H1 (cell line): ENCODE measurements around the gene KPRP. TPM values are rescaled to one million over a fixed set of nuclear protein-coding genes. Genes with fewer than 3 reads are reported as not detected.

Source experiments
- CTCF ChIA-PET: fragments of 300-600 bp; sonication (Branson Sonifier 250); formaldehyde crosslinking; loops from one replicate; lab custom pipeline; 2021; ENCODE audit not compliant: partially characterized antibody; lab: Charles Lee
- POLR2A ChIA-PET: fragments of 300-600 bp; sonication (Branson Sonifier 250); formaldehyde crosslinking; loops from one replicate; lab custom pipeline; 2021; ENCODE audit warnings: inconsistent platforms; ENCODE audit not compliant: partially characterized antibody; lab: Charles Lee
- DNase-seq, 2 experiments: peaks; one replicate each; pipeline versions ENCODE4 v3.0.0 to v3.0.0-alpha.2; 2010 to 2022; ENCODE audit warnings: low spot score in 2 of 2, low read depth in 1 of 2, mixed read lengths in 1 of 2
- FAIRE-seq: peaks from 2 replicates; lab custom pipeline; 2011; peaks lifted over from hg19 to GRCh38; lab: Jason Lieb, UNC
- H2AFZ ChIP-seq: 2 replicates; pipeline ENCODE4 v1.8.1; 2012; ENCODE audit warnings: low read length, inconsistent platforms
- H2AK5ac ChIP-seq: 2 replicates; pipeline ENCODE4 v1.6.1; 2013; ENCODE audit warnings: low read depth, low read length
- H2BK120ac ChIP-seq: replicated peaks from 2 replicates; pipeline ENCODE3; 2013; ENCODE audit warnings: low read depth, low read length, inconsistent platforms
- H2BK12ac ChIP-seq: 2 replicates; pipeline ENCODE4 v1.6.1; 2013; ENCODE audit warnings: low read depth, low read length
- H2BK15ac ChIP-seq: 2 replicates; pipeline ENCODE4 v1.6.1; 2013; ENCODE audit warnings: low read length
- H2BK20ac ChIP-seq: 2 replicates; pipeline ENCODE4 v1.6.1; 2013; ENCODE audit warnings: low read length
- H2BK5ac ChIP-seq: 2 replicates; pipeline ENCODE4 v1.6.1; 2013; ENCODE audit warnings: low read depth, low read length
- H3K14ac ChIP-seq: 2 replicates; pipeline ENCODE4 v1.6.1; 2013; ENCODE audit warnings: inconsistent platforms; ENCODE audit not compliant: insufficient read length
- H3K18ac ChIP-seq: 2 replicates; pipeline ENCODE4 v1.6.1; 2013; ENCODE audit warnings: low read length; ENCODE audit errors: extremely low read depth
- H3K23ac ChIP-seq: 2 replicates; pipeline ENCODE4 v1.6.1; 2013; ENCODE audit warnings: inconsistent platforms; ENCODE audit not compliant: insufficient read length
- H3K23me2 ChIP-seq: 2 replicates; pipeline ENCODE4 v1.6.1; 2013; ENCODE audit warnings: low read depth, low read length
- H3K27ac ChIP-seq: 2 replicates; pipeline ENCODE4 v1.6.1; 2011; ENCODE audit warnings: low read depth, low read length, inconsistent platforms
- H3K27me3 ChIP-seq, 4 experiments: replicated peaks in 1 of 4; 1 replicate in 1 of 4; 2 replicates in 3 of 4; pipeline versions ENCODE4 v1.6.1 to v1.8.1; 2011 to 2013; ENCODE audit warnings: low read length in 3 of 4, mild to moderate bottlenecking in 3 of 4, inconsistent platforms in 2 of 4, mixed read lengths in 2 of 4, moderate library complexity in 1 of 4; ENCODE audit not compliant: control insufficient read depth in 3 of 4, insufficient read depth in 3 of 4; ENCODE audit errors: extremely low read depth in 1 of 4
- H3K36me3 ChIP-seq, 4 experiments: 2 replicates each; pipeline versions ENCODE4 v1.6.1 to v1.8.1; 2011 to 2013; ENCODE audit warnings: mild to moderate bottlenecking in 4 of 4, low read length in 3 of 4, moderate library complexity in 2 of 4, control low read depth in 1 of 4, inconsistent platforms in 1 of 4; ENCODE audit not compliant: insufficient read depth in 4 of 4, control insufficient read depth in 2 of 4
- H3K4ac ChIP-seq: replicated peaks from 2 replicates; pipeline ENCODE3; 2013; ENCODE audit warnings: low read length, low read depth, mixed read lengths, inconsistent platforms; ENCODE audit not compliant: insufficient read length
- H3K4me1 ChIP-seq, 4 experiments: replicated peaks in 1 of 4; 1 replicate in 1 of 4; 2 replicates in 3 of 4; pipeline versions ENCODE4 v1.6.1 to v1.8.1; 2011 to 2013; ENCODE audit warnings: low read length in 3 of 4, inconsistent platforms in 2 of 4, mixed read lengths in 1 of 4; ENCODE audit not compliant: insufficient read depth in 4 of 4, control insufficient read depth in 3 of 4
- H3K4me2 ChIP-seq, 2 experiments: 2 replicates each; pipeline versions ENCODE4 v1.6.1 to v1.8.1; 2011 to 2013; ENCODE audit warnings: low read depth in 2 of 2, low read length in 2 of 2, control low read depth in 1 of 2, inconsistent platforms in 1 of 2, mild to moderate bottlenecking in 1 of 2; ENCODE audit not compliant: insufficient read depth in 1 of 2
- H3K4me3 ChIP-seq, 4 experiments: fragments of 200-600, 300-600 bp in 1 of 4; sonication (generic), shearing (Covaris generic), sonication (Bioruptor Twin) in 1 of 4; 2 replicates each; pipeline versions ENCODE4 v1.5.1 to v1.8.1; 2011 to 2016; ENCODE audit warnings: low read length in 4 of 4, low read depth in 3 of 4, control low read depth in 2 of 4, inconsistent platforms in 2 of 4, mild to moderate bottlenecking in 2 of 4, mixed read lengths in 1 of 4, moderate library complexity in 1 of 4; ENCODE audit not compliant: insufficient read depth in 2 of 4; ENCODE audit errors: extremely low read depth in 1 of 4
- H3K56ac ChIP-seq: replicated peaks from 2 replicates; pipeline ENCODE3; 2013; ENCODE audit warnings: low read depth, mild to moderate bottlenecking, mixed read lengths, low read length, inconsistent platforms; ENCODE audit not compliant: insufficient read length
- H3K79me1 ChIP-seq: 2 replicates; pipeline ENCODE4 v1.6.1; 2013; ENCODE audit warnings: low read depth, low read length, control low read depth
- H3K79me2 ChIP-seq, 2 experiments: 2 replicates each; pipeline versions ENCODE4 v1.6.1 to v1.8.1; 2012 to 2013; ENCODE audit warnings: low read length in 2 of 2, mild to moderate bottlenecking in 2 of 2, inconsistent platforms in 1 of 2; ENCODE audit not compliant: insufficient read depth in 2 of 2, control insufficient read depth in 1 of 2
- H3K9ac ChIP-seq, 4 experiments: replicated peaks in 1 of 4; 1 replicate in 1 of 4; 2 replicates in 3 of 4; pipeline versions ENCODE4 v1.6.1 to v1.8.1; 2011 to 2013; ENCODE audit warnings: low read depth in 3 of 4, low read length in 3 of 4, control low read depth in 2 of 4, mild to moderate bottlenecking in 2 of 4, moderate library complexity in 2 of 4, inconsistent platforms in 1 of 4; ENCODE audit errors: extremely low read depth in 1 of 4
- H3K9me3 ChIP-seq, 2 experiments: 2 replicates each; pipeline versions ENCODE4 v1.6.1 to v1.8.1; 2012 to 2013; ENCODE audit warnings: mild to moderate bottlenecking in 2 of 2, moderate library complexity in 2 of 2, control low read depth in 1 of 2, inconsistent platforms in 1 of 2, low read depth in 1 of 2, low read length in 1 of 2, mixed read lengths in 1 of 2; ENCODE audit not compliant: insufficient read depth in 2 of 2
- H4K20me1 ChIP-seq, 2 experiments: replicated peaks in 1 of 2; 2 replicates each; pipeline versions ENCODE3 to v1.8.1; 2011 to 2013; ENCODE audit warnings: inconsistent platforms in 2 of 2, low read length in 2 of 2, mild to moderate bottlenecking in 1 of 2; ENCODE audit not compliant: insufficient read depth in 2 of 2, control insufficient read depth in 1 of 2
- H4K5ac ChIP-seq: 2 replicates; pipeline ENCODE4 v1.6.1; 2013; ENCODE audit warnings: low read length, low read depth, mixed read lengths, inconsistent platforms; ENCODE audit not compliant: insufficient read length
- H4K8ac ChIP-seq: 2 replicates; pipeline ENCODE4 v1.8.0; 2013; ENCODE audit warnings: mild to moderate bottlenecking, moderate library complexity, low read length, inconsistent platforms; ENCODE audit not compliant: insufficient read depth; ENCODE audit errors: extremely low read depth
- H4K91ac ChIP-seq: replicated peaks from 2 replicates; pipeline ENCODE3; 2013; ENCODE audit warnings: low read length, mixed read lengths, inconsistent platforms; ENCODE audit not compliant: insufficient read length
- EP300 ChIP-seq, 2 experiments: IDR thresholded peaks; 1 replicate in 1 of 2; 2 replicates in 1 of 2; pipeline ENCODE4 v1.6.1; 2011 to 2012; ENCODE audit warnings: low read depth in 2 of 2, low read length in 2 of 2, mild to moderate bottlenecking in 2 of 2, borderline replicate concordance in 1 of 2, inconsistent platforms in 1 of 2, moderate library complexity in 1 of 2
- RAD21 ChIP-seq, 2 experiments: IDR thresholded peaks in 1 of 2; conservative IDR thresholded peaks in 1 of 2; 2 replicates each; pipeline ENCODE4 v1.6.1; 2011; ENCODE audit warnings: low read depth in 2 of 2, low read length in 2 of 2, improper control_type of control experiment in 1 of 2, inconsistent platforms in 1 of 2, mild to moderate bottlenecking in 1 of 2, moderate library complexity in 1 of 2
- WGBS, 2 experiments: shearing (Covaris generic) in 1 of 2; methylation state at CpG; one replicate each; pipeline versions ENCODE4 v1.1.6 to v1.1.7; 2013 to 2015; ENCODE audit warnings: low lambda C conversion rate in 2 of 2, mixed read lengths in 2 of 2, inconsistent platforms in 1 of 2, low coverage in 1 of 2, missing lambda C conversion rate in 1 of 2; ENCODE audit not compliant: insufficient replicate concordance in 2 of 2, insufficient coverage in 1 of 2, insufficient read length in 1 of 2; ENCODE audit errors: extremely low coverage in 1 of 2, missing lambda C conversion rate in 1 of 2; 5-methylcytosine and 5-hydroxymethylcytosine counted together
- polyA plus RNA-seq, 7 experiments: library from polyadenylated mRNA; depleted of rRNA in 3 of 7; stranded (reverse) in 5 of 7; unstranded in 2 of 7; fragments of >200 nt in 5 of 7; fragments of 200-250 nt in 2 of 7; gene quantifications; 1 replicate in 5 of 7; 2 replicates in 1 of 7; 4 replicates in 1 of 7; pipeline versions ENCODE4 v1.2.1 to v1.2.3, GENCODE V29; 2011 to 2013; ENCODE audit warnings: missing spikeins in 2 of 7, mixed read lengths in 2 of 7
- total RNA-seq: library from RNA; stranded (reverse); fragmentation: NEBNext Ultra II Directional; extraction: Animal tissue kit (Norgen Biotek cat#: 25700); gene quantifications from 2 replicates; pipeline ENCODE4 v1.2.1, GENCODE V29; 2021

KPRP gene
- total and polyA plus RNA-seq, 2 of the 8 experiments (the other 6 are each of a cell fraction or from before 2014, with no cell fraction given): not detected

DNA sequence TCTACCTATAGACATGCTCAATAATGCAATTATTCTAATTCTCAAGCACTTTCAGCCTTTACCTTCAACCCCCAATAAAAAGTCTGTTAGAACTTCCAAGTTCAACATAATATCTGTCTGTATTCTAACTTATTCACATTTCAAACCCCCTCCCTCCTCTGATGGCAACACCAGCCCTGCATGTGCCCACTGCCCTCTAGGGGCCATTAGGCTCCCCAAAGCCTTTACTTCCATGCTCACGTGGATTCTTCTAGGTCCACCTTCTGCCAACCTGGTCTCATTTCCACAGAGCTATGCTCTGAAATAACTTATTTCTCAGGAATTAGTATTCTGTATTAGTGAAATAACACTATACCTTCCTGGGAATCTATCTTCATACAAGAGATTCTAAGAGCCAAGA is 22.2 kb upstream of the KPRP start:
- no peak overlapping the region for H4K91ac ChIP-seq
- no peak overlapping the region for H3K56ac ChIP-seq
- no peak overlapping the region for H3K4me2 ChIP-seq
- no peaks in the 10 kb centered on the region for H3K36me3 ChIP-seq
- no peak overlapping the region for H3K4ac ChIP-seq
- WGBS, 2 experiments: 44% methylated on average over 1 of the region's 1 CpG; no CpG with 5 or more reads in 1 of the 2 experiments
- H2BK5ac ChIP-seq: no peak overlapping the region
- no peak overlapping the region for H2BK12ac ChIP-seq
- no peak overlapping the region for H3K14ac ChIP-seq
- no peak overlapping the region for H4K8ac ChIP-seq
- TF ChIP-seq RAD21 (IDR thresholded peaks at IDR 0.05 in 1 of 2, conservative IDR thresholded peaks at IDR 0.05 in 1 of 2; ENCODE audit: low read depth in 2 of 2, low read length in 2 of 2) (0 out of 4 replicates have a peak, but pooled peaks of 1 of the 2 experiments have one; percentile 2), EP300 (IDR thresholded peaks at IDR 0.05; ENCODE audit: borderline replicate concordance in 1 of 2, low read depth in 2 of 2, low read length in 2 of 2) (no peak)
- no peaks in the 10 kb centered on the region for H3K79me2 ChIP-seq
- H2BK15ac ChIP-seq: no peak overlapping the region
- H3K23me2 ChIP-seq: no peaks in the 10 kb centered on the region
- no peak overlapping the region for H3K9ac ChIP-seq
- no peaks in the 10 kb centered on the region for H3K79me1 ChIP-seq
- H3K4me3 ChIP-seq: no peak overlapping the region
- H2AFZ ChIP-seq: no peak overlapping the region
- POLR2A ChIA-PET: no interaction called here
- FAIRE-seq (no peak), DNase-seq (no peak)
- H3K9me3 ChIP-seq: peaks cover 65 to 81% of the 10 kb centered on the region in 2 experiments
- no peak overlapping the region for H3K23ac ChIP-seq
- no peaks in the 10 kb centered on the region for H3K4me1 ChIP-seq
- no peak overlapping the region for H2BK20ac ChIP-seq
- no peak overlapping the region for H2AK5ac ChIP-seq
- H3K18ac ChIP-seq: no peak overlapping the region
- no peaks in the 10 kb centered on the region for H4K20me1 ChIP-seq
- no peaks in the 10 kb centered on the region for H3K27me3 ChIP-seq
- H2BK120ac ChIP-seq: no peak overlapping the region
- H4K5ac ChIP-seq: no peak overlapping the region
- CTCF ChIA-PET: interaction anchor here (0.6 kb wide), 1 partner anchor 729 kb away, joined by 3 read pairs; no protein-coding TSS in a partner anchor
- no peak overlapping the region for H3K27ac ChIP-seq
